ELR (cell line): Measurements from ENCODE around the gene PPP1R3E.

Experiments used
- DNase-seq: peaks from one replicate; pipeline ENCODE4 v3.0.0-alpha.2; 2015; ENCODE audit warnings: low read depth

The PPP1R3E gene

DNA sequence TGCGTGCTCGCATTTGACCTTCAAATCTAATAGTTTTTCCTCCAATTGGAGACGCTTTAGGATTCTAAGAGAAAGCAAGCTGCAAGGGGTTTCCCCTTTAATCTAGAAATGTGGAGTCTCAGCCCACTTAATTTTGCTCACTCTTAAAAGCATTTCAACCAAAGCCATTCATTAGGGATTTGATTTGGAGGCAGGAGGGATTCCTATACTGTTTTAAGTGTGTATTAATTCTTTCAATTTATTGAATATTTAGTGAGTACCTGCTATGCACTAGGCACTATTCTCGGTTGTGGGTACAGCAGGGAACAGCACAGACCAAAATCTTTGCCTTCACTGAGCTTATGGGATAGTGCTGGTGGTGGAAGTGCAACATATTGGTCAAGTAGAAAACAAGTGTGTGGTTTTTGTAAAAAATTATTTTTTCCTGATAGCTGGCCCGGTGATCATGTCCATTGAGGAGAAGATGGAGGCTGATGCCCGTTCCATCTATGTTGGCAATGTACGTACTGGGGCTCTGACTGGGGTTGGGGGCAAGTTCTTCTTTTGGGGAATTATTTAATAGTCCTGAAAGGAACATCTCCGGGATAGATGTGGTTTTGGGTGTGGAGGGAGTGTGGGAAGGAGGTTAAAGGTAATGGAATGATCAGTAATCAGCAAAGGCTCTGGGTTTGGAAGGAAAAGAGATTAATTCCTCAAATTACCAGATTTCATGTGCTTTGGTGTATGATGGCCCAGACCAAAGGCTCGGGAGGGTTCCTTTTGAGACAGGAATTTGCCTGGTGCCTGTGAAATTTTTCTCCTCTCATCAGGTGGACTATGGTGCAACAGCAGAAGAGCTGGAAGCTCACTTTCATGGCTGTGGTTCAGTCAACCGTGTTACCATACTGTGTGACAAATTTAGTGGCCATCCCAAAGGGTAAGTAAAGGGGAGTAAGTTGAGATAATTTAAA lies 20.2 kb upstream of the PPP1R3E start:
- no peak for DNase-seq

DNA sequence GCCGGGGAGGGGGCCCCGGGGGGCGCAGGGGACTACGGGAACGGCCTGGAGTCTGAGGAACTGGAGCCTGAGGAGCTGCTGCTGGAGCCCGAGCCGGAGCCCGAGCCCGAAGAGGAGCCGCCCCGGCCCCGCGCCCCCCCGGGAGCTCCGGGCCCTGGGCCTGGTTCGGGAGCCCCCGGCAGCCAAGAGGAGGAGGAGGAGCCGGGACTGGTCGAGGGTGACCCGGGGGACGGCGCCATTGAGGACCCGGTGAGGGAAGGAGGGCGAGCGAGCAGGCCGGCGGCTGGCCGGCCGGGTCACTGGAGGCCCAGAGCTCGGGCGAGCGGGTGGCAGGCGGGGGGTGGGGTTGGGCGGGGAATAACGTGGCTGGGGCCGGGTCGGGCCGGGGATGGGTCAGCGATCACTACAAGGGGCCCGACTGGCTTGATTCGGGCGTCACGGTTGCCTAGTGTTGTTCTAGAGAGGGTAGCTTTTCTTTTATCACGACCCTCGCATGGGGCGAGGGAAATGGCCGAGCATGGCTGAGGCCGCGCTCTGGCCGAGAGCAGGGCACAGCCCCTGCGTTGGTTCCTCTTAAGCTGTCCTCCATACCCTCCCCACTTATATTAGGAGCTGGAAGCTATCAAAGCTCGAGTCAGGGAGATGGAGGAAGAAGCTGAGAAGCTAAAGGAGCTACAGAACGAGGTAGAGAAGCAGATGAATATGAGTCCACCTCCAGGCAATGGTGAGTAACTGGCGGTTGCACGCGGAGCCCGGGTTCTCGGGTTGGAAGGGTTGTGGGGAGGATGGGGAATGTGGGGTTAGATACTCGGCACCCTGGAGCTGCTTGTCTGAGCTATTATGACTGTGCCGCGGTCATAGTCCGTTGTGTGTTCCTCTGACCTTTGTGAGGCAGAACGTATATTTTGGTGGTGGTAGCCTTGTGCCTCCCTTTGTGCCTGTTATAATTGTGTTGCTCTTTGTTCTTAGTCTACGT lies 19.2 kb upstream of the PPP1R3E start:
- DNase-seq: peak; percentile 82

DNA sequence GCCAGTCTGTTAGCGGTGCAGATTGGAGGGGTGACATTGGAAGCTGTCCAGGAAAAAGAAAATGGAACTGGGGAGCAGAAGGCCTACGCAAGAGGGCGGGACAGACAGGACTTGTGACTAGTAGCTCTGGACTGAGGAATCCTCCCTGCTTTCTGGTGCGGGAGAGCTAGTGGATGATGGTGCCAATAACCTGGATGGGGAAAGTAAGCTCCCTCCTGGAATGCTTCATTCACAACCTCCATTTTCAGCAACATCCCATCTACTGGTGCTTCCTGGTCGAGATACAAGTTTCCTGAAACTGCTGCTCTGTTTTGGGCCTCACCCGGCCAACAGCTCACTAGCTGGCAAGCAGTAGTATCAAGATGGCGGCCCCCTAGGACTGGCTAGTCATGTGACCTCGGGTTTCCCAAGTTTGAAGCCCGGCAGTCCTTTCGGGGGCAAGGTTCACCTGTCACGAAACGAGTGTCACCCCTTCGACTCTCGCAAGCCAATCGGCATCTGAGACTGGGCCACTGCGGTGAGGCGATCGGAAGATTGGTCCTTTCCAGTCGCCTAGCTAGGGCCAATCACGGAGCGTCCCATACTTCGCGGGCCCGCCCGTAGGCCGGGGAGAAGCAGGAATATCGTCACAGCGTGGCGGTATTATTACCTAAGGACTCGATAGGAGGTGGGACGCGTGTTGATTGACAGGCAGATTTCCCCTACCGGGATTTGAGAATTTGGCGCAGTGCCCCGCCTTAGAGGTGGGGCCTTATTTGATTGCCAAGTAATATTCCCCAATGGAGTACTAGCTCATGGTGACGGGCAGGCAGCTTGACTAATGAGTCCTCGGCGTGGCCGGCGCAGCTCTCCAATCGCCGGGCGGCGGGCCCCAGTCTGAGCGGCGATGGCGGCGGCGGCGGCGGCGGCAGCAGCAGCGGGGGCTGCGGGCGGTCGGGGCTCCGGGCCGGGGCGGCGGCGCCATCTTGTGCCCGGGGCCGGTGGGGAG lies 18.2 kb upstream of the PPP1R3E start, which contains the start of gene PABPN1:
Gene PABPN1, plus strand, starts transcription at position 874 of the 988 bp plus-strand sequence. Its CDS starts 13 bp downstream, at position 887.
- DNase-seq: peak; percentile 100

DNA sequence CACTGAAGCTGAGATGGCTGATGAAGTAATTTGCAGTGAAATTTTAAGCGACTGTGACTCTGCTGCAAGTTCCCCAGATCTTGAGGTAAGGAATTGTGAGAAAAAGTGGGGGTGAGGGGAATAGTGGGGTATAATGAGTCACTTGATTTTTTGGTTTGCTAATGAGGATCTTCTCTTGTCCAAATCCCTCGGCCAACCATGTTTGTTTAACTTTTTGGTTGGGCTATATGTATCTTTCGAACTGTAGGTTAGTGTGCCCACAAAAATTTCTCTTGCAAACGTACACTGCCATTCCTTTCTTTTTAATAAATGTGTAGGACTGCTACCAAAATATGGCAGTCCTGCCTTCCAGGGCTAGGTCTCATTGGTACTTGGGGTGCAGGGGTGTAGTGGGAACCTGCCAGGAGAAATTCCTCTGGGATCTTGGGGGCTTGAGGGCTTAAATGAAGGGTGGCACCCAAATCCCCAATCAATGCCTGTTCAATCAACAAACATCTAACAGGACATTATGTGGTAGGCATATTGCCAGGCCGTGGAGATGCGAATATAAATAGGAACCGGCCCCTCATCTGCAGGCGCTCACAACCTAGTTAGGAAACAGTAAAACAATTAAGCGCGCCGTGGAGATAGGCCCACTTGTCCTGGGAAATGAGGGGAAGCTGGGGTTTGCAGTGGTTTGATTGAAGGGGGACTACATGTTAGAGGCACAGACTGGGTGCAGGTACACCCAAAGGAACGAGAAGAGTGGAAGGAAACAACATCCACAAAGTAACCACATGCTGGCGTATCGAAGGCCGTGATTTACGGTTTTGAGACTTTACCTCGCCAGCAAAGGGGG lies 17.3 kb upstream of the PPP1R3E start:
- DNase-seq: no peak

DNA sequence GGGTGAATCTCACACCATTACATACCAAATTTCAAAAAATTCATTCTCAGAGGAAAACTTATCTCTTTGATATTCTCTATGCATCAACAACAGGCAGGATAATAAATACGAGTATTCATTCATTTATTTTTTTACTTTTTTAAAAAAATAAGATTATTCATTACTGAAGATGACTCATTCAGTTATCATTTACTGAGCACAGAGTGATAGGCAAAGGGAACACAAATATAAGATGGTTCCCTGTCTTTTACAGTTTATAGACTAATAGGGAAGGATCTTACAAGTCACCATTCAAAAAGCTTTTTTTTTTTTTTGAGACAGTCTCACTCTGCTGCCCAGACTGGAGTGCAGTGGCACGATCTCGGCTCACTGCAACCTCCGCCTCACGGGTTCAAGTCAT lies 13.6 kb upstream of the PPP1R3E start:
- no peak for DNase-seq

DNA sequence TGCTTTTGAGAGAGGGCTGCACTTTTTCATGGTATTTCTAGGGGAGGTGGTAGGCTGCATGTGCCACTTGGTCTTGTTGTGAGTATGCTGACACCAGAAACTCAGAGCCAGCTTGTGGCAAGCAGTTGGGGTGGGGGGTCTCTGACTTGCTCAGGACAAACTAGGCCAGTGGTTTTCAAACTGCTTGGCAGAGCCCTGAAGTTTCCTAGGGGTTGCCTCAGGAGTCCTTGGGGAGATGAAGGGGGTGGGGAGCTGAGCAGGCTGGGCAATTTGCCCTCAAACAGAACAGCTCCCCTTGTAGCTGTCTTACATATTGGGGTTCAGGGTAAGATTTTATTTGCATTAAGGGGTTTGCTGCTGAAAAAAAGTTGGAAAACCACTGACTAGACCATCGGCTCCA lies 7.9 kb upstream of the PPP1R3E start:
- no peak for DNase-seq

DNA sequence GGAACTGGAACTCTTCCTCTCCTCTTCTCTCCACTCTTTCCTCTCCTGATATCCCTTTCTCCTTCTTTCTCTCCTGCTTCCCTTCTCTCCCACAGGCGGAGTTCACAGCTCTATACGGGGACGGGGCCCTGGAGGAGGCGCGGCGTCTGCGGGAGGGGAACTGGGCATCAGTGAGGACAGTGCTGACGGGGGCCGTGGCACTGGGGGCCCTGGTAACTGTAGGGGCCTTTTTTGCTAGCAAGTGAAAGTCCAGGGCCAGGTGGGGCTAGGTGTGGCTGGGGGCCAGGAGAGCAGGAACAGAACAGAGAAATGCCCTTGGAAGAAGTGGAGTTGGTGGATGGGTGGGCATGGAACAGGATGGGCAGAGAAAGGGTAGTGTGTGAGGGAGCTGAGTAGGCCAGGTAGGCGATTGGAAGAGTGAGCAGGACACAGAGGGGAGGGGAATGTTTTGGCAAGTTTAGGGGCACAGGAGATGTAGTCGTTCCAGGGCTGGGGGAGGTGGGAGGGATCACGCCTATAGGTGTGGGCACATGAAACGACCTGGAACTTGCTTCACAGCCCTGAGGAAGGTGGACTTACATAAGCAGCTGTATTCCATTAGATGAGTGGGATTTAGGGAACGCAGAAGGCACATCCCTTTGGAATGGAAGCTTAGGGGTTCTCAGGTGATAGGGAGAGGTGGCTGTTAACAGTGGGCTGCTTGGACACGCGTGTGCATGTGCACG lies 6.2 kb upstream of the PPP1R3E start:
- no peak for DNase-seq

DNA sequence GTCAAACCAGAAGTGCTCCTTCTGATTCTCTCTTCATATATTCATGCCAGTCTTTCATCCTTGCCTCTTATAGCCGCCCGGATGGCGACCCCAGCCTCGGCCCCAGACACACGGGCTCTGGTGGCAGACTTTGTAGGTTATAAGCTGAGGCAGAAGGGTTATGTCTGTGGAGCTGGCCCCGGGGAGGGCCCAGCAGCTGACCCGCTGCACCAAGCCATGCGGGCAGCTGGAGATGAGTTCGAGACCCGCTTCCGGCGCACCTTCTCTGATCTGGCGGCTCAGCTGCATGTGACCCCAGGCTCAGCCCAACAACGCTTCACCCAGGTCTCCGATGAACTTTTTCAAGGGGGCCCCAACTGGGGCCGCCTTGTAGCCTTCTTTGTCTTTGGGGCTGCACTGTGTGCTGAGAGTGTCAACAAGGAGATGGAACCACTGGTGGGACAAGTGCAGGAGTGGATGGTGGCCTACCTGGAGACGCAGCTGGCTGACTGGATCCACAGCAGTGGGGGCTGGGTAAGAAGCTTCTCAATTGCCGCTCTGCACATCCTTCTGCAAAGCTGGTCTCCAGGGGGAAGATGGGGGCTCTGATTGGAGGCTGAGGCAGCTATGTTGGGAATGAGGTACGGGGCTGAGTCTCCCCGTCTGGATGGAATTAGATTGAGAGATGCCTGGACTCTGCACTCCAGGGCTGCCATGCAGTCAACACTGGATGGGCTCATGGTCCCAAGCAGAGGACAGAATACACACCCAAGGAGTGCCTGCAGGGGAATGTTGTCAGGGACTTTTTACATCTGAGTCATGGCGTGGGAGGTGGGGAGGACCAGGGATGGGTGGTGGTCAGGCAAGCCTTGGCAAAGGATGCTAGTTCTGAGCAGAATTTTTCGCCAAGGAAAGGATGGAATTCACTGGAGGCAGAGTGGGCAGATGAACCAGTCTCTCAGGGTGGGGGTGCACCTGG lies 5.3 kb upstream of the PPP1R3E start:
- peak; percentile 47 for DNase-seq

DNA sequence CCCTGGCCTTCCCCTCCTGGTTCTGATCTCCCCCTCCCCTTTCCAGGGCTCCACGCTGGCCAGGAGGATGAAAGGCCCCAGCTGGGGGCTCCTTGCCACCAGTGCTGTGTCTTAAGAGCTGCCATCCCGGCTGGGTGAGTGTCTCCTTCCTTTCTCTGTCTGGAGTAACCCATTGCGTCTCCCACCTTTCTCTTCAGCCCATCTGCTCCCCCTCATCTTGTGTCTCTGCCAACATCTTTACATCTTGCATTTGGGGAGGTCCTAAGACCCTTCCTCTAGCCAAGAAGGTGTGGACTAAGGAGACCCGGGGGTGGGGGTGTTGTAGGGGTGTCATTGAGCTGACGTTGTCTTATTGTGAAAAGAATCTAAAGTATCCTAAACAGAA lies 4.5 kb upstream of the PPP1R3E start:
- DNase-seq: no peak

DNA sequence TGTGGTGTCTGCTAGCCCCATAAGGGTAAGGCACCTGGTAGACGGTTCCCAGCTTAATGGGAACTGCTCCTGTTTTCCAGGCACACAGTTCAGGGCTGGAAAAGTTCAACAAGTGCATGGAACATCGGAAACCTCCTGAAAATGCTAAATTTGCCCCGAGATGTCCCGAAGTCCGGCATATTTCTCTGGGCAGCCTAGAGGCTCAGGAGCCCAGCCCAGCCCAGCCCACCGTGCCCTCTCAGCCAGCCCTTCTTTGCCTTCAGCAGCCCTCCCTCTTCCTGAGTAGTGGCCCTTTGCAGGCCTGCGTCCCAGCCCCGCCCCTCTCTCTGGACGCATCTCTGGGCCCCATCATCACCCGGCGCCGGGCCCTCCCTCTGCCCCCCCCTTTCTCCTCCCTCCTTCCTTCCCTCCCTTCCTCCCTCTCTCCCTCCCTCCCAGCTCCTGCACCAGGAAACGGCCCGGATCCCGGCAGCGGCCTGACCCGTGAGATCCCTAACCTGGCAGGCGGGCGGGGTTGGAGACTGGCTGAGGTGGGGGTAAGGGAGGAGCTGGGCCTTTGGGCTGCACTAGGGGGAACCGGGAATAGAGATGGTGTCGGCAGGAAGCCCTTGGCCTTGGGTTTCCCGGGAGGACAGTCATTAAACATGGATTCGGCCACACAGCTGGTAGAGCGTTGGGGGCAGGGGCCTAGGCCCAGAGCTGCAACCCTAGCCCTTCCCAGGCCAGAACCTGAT lies 3.9 kb upstream of the PPP1R3E start, which contains the start of gene BCL2L2:
Gene BCL2L2, plus strand, starts transcription at position 422 of the 734 bp plus-strand sequence. CDS start 935 bp downstream, outside the sequence.
- peak; percentile 91 for DNase-seq

DNA sequence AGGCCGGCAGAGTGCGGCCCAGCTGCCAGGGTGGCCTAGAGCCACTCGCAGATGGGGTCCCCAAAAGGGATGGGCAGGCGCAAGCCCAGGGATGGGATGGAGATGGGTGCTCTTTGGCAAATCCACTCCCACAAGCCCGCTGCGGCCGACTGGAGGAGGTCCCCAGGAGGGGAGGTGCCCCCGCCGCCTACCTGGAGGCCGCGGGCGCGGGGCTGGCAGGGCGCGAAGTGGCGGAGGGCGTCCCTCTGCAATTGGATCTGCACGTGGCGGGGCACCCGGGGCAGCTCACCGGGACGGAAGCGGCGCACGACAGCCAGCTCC lies 730 bp downstream of the PPP1R3E start:
- DNase-seq: no peak

DNA sequence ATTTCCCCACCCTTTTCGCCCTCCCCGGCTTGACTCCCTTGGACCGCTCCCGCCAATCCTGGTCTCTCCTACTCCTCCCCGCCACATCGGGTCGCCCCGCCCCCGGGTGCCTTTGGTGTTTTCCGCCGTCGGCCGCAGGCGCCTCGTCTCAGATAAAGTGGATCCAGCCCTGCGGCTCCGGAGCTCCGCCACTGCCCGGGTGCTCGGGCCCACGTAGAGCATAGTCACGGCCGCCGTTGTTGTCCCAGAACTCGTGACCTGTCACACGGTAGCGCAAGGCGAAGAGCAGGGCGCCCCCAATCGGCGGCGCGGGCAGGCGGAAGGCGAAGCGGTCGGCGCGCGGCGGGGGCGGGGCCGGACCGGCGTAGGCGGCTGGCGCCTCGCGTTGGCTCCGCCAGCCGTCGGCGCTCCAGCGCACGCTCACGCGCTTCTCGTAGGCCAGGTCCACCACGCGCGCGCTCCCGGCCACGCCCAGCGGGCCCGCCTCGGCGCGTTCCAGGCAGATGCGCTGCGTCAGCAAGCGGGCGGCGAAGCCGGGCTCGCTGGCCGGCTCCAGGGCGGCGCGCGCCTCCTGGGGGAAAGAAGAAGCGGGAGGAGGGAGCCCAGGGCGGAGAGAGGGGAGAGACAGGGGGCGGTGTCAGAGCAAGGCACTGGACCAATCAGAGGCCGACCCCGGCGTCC lies 1.2 kb downstream of the PPP1R3E start:
- peak; percentile 96 for DNase-seq

DNA sequence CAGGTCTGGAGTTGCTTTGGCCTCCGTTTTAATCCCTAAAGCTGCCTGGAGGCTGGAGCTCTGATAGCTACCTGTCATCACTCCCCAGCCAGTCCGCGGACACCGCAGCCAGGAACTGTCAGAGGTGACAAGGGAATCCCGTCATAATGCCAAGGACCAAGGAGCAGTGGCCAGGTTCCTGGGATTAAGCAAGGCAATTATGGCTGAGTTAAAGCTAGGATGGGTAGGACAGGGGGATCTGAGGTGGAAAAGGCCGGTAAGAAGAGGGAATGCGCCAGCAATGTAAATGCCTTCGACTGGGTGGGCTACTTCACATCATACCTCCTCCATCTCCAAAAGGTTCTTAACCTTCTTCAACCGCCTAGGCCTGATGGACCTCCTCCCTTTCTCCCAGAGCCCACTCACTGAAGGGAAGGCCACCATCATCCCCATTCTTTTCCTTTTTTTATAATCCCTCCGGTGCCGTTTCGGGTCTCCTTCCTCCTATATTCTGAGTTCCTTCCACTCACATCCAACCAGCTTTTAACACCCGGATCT lies 1.9 kb downstream of the PPP1R3E start:
- DNase-seq: peak; percentile 43

DNA sequence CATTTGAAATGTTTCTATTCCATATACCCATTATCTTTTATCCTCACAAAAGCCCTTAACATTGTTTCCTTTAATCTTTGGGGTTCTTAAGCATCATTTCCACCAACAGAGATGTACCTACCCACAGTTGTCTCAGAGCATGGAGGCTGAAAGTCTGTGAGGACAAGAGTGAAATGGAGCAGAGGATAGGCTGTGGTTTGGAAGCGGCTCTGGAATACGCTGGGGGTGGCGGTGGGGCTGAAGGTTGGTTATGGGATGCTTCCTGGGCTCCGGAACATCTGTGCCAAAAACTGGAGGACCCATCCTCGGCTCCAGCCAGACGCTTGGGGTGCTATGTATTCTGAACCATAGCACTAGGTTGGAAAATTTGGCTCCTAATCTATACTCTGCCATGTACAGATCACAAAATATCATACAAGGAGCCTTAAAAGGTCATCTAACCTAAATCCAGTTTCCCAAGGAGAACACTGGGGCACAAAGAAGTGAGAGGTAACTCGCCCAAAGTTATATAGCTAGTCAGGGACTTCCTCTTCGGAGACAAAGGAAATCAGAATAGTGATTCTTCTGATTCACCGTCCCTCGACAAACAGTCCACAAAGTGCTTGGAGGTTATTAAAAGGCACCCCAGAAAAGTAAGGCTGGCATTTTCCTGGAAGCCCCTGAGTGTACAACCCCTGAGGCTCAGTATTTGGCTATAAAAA lies 2.5 kb downstream of the PPP1R3E start:
- DNase-seq: no peak

DNA sequence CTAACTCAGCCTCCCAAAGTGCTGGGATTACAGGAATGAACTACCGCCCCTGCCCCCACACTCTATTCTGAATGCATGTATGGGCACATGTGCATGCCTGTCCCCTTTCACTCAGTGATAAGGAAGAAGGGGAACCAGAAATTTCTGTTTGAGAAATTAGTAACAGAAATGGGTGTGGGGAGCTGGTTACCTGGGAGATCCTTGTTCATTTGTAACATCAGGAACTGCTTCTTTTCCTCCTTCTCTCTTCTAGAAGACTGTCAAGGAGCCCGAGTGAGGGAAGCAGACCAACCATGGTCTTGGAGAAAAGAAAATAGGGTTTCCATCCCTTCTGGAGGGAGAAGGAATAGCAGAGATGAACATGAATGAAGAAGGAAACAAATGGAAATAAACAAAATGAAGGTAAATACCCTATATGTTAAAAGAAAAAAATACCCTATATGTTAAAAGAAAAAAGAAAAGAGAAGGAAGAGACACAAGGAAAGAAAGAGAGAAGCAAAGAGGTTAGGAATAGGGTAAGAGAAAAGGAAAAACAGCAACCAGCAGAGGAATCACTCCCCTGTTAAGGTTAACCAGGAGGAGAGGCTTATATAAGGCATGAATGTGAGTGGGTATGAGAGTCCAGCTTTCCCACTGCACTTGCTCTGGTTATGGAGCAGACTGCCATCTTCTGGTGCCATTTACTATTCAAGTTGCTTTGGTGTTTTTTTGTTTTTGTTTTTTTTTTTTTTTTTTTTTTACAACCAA lies 3.3 kb downstream of the PPP1R3E start:
- peak; percentile 68 for DNase-seq
